AG04449 (cell line): ENCODE measurements around the gene MAN2A2.
A peak's percentile ranks its signal among the peaks of the same experiment; 100 is the strongest.

ENCODE experiments used
- CTCF ChIA-PET: fragments of 350-600 bp; formaldehyde crosslinking; extraction: SDS; loops from one replicate; lab custom pipeline; 2021; ENCODE audit warnings: antibody characterized with exemption; lab: Yijun Ruan, JAX
- POLR2A ChIA-PET: fragments of 400-600, 350-600 bp; formaldehyde crosslinking; extraction: SDS; loops from one replicate; lab custom pipeline; 2020; ENCODE audit warnings: antibody characterized with exemption, inconsistent platforms; lab: Yijun Ruan, JAX
- DNase-seq: peaks from one replicate; pipeline ENCODE4 v3.0.0-alpha.2; 2010; ENCODE audit warnings: low read depth, low spot score
- H3K4me3 ChIP-seq: 2 replicates; pipeline ENCODE4 v1.5.1; 2011; ENCODE audit warnings: low read depth, mild to moderate bottlenecking, control low read depth, low read length
- TF ChIP-seq, protein P1 (sequence below): IDR thresholded peaks from one replicate; pipeline ENCODE4 v1.5.1; 2011; ENCODE audit warnings: mild to moderate bottlenecking, moderate library complexity, low read length, control low read depth, inconsistent platforms; ENCODE audit not compliant: insufficient read depth; ENCODE audit errors: missing control alignments

MAN2A2 gene

DNA sequence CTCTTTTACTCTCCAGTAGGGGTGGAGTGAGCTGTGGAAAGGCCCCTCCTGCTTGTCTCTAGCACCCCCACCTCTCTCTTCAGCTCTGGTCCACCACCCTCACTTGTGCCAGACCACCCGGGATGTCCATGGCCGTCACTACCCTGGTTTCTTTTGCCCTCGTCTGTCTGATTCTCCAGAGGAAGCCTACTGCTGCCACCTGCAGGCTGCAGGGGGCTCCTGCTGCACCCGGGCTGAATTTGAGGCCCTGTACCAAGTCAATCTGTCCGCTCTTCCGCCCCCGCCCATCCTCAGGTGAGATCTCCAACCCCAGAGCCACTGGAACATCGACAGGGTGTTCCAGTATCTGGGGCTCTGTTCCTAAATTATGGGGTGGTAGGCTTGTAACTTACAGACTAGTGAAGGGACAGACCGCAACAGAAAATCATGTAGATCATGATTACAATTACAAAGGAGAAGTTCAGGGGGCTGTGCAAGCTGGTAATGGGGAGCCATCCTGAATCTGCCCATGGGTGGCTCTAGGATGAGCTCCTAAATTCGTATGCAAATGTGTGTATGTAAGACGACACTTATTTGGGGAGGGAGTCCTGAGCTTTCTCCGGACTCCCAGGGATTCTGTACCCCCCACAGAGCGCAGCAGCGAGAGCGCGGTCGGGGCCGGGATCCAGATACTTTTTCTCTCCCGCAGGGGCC lies 31.3 kb downstream of the MAN2A2 start:
- POLR2A ChIA-PET = interaction anchor here (1.9 kb wide), 1 partner anchor 23 kb away, joined by 5 read pairs; no protein-coding TSS in a partner anchor
- peak overlapping the region; percentile 81 for H3K4me3 ChIP-seq
- no peak for DNase-seq
- TF ChIP-seq, protein P1, sequence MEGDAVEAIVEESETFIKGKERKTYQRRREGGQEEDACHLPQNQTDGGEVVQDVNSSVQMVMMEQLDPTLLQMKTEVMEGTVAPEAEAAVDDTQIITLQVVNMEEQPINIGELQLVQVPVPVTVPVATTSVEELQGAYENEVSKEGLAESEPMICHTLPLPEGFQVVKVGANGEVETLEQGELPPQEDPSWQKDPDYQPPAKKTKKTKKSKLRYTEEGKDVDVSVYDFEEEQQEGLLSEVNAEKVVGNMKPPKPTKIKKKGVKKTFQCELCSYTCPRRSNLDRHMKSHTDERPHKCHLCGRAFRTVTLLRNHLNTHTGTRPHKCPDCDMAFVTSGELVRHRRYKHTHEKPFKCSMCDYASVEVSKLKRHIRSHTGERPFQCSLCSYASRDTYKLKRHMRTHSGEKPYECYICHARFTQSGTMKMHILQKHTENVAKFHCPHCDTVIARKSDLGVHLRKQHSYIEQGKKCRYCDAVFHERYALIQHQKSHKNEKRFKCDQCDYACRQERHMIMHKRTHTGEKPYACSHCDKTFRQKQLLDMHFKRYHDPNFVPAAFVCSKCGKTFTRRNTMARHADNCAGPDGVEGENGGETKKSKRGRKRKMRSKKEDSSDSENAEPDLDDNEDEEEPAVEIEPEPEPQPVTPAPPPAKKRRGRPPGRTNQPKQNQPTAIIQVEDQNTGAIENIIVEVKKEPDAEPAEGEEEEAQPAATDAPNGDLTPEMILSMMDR = peak; percentile 93
- CTCF ChIA-PET = interaction anchor here (0.6 to 20.3 kb wide), 34 partner anchors 15 to 702 kb away, joined by 3 to 479 read pairs (median 4); partner anchors contain the start of genes FES, MAN2A2, RCCD1 and VPS33B

DNA sequence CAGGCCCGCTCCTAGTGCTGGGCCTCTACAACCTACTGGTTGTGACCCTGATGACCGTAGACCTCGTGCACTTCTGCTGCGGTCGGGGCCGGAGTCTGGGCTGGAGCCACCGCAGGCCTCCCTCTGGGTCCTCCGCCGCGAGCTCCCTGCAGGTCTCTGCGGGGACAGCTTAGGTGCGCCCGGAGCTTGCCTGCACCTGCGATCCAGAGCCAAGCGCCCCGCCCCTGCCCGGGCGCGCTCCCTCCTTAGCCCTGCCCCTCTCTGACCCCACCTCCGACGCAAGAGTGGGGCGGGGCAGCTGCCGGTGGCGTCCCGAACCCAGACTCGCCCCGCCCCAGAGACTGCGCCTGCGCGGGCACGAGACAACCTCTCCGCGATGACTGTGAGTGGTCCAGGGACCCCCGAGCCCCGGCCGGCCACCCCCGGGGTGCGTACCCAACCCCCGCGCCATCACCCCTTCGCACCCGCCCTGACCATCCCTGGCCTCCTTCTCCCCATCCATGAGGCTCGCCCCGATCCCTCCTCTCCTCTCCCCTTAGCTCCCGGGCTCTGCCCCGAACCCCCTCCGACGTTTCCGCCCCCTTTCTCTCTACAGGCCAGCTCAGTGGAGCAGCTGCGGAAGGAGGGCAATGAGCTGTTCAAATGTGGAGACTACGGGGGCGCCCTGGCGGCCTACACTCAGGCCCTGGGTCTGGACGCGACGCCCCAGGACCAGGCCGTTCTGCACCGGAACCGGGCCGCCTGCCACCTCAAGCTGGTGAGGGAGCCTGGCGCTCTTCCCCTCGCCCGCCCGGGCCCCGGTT lies 32.0 kb downstream of the MAN2A2 start, which contains the start of gene UNC45A:
TSS of gene UNC45A (plus strand) at position 337 of the 803 bp plus-strand sequence. CDS start at position 377, 40 bp downstream.
- no peak for DNase-seq
- CTCF ChIA-PET = interaction anchor here (1.0 to 20.3 kb wide), 22 partner anchors 15 to 673 kb away, joined by 3 to 479 read pairs (median 6); partner anchors contain the start of genes FES, MAN2A2 and RCCD1
- TF ChIP-seq, protein P1 = no peak
- POLR2A ChIA-PET = interaction anchor here (0.9 to 1.9 kb wide), 4 partner anchors 9 to 22 kb away, joined by 4 to 8 read pairs (median 6); partner anchors contain the start of gene RCCD1
- H3K4me3 ChIP-seq = peak within 1 kb of the TSS; percentile 81

DNA sequence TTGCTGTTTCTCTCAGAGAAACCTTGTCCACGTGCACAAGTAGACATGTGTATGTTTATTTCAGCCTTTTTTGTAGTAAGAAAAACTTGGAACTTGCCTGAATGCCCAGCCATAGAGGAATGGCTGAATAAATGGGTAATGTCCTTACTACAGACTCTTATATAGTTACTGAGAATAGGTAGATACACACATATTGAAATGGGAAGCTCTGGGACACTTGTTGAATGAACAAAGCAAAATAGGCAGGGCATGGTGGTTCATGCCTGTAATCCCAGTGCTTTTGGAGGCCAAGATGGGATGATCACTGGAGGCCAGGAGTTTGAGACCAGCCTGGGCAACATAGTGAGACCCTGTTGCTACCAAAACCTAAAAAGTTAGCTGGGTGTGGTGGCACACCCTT lies 33.7 kb downstream of the MAN2A2 start:
- no peak overlapping the region for H3K4me3 ChIP-seq

DNA sequence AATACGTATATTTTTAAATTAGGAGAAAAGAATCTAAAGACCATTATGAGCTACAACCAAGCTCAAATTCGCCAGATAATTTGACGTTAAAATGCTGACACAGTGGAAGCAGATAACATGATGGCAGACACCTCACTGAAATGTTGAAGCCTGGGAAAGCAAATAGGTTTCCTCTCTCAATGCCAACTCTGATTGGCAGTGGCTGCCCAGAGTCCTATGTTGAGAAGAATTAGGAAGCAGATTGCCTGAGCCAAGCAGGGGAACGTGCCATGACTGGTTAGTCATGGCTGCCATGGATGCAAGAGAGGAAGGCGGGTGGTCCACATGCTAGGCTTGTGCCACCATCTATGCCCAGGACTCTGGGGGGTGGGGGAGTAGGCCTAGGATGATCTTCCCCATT lies 35.2 kb downstream of the MAN2A2 start:
- ChIA-PET POLR2A (no interaction called here), CTCF (interaction anchor here (0.6 to 20.3 kb wide), 3 partner anchors 12 to 156 kb away, joined by 3 to 479 read pairs (median 186); partner anchors contain the start of genes MAN2A2 and RCCD1)
- no peak for DNase-seq
- TF ChIP-seq, protein P1 = no peak
- H3K4me3 ChIP-seq = no peak overlapping the region

More for the DNA sequence above, 33.7 kb downstream of the MAN2A2 start:
- POLR2A ChIA-PET = no interaction called here
- CTCF ChIA-PET = interaction anchor here (1.0 to 20.3 kb wide), 3 partner anchors 14 to 84 kb away, joined by 3 to 479 read pairs (median 186); partner anchors contain the start of genes MAN2A2 and RCCD1
- DNase-seq = no peak
- TF ChIP-seq, protein P1 = no peak

DNA sequence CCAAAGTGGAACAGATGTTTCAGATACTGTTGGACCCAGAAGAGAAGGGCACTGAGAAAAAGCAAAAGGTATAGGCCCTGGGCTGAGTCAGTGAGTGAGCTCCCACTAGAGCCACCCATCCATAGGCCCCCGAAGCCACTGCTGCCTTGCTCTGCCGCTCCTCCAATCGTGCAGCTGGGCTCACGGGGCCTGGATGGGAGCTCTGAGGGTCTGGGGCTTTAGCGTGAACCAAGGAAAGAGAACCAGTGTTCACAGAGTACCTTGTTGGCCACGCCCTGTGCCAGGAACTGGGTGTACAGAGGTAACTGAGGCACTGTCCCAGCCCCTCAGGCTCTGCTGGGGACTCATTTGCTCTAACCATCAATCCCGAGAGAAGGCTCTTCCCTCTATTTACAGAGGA lies 36.7 kb downstream of the MAN2A2 start:
- TF ChIP-seq, protein P1 = no peak
- no peak for DNase-seq
- H3K4me3 ChIP-seq = no peak overlapping the region
- CTCF ChIA-PET = interaction anchor here (20.3 to 21.6 kb wide), 2 partner anchors 1 to 11 kb away, joined by 479 read pairs; partner anchors contain the start of genes HDDC3, RCCD1 and UNC45A
- POLR2A ChIA-PET = no interaction called here
